Neural cell (in vitro differentiated cells): ENCODE data around the gene USP20. TPM values are rescaled to one million over a fixed set of nuclear protein-coding genes. Genes with fewer than 3 reads are reported as not detected.

Source experiments
- H2AFZ ChIP-seq: fragments of 200-600, 300-800 bp; sonication (generic), shearing (Covaris generic); 2 replicates; pipeline ENCODE4 v1.6.0; 2014; ENCODE audit warnings: low read depth, mild to moderate bottlenecking, antibody characterized with exemption, low read length, moderate library complexity
- H3F3A ChIP-seq: fragments of 200-600 bp; shearing (Covaris generic); 2 replicates; pipeline ENCODE4 v1.6.1; 2016; ENCODE audit warnings: mild to moderate bottlenecking, moderate library complexity, mixed read lengths, antibody characterized with exemption, low read length; ENCODE audit not compliant: insufficient read depth, poor library complexity, severe bottlenecking
- H3K27ac ChIP-seq: fragments of 200-600, 300-800 bp; sonication (generic), shearing (Covaris generic); 2 replicates; pipeline ENCODE4 v1.5.1; 2014; ENCODE audit warnings: mild to moderate bottlenecking, low read length, moderate library complexity
- H3K27me3 ChIP-seq: fragments of 300-800, 200-600 bp; sonication (generic), shearing (Covaris generic); 2 replicates; pipeline ENCODE4 v1.6.0; 2014; ENCODE audit warnings: mild to moderate bottlenecking, low read depth, low read length, moderate library complexity; ENCODE audit not compliant: insufficient read depth
- H3K36me3 ChIP-seq: fragments of 300-800, 200-600 bp; sonication (generic), shearing (Covaris generic); 2 replicates; pipeline ENCODE4 v1.5.1; 2014; ENCODE audit warnings: mild to moderate bottlenecking, antibody characterized with exemption, low read length, moderate library complexity; ENCODE audit not compliant: insufficient read depth
- H3K4me2 ChIP-seq: fragments of 300-800, 200-600 bp; sonication (generic), shearing (Covaris generic); 2 replicates; pipeline ENCODE4 v1.6.0; 2014; ENCODE audit warnings: mild to moderate bottlenecking, low read length
- H3K4me3 ChIP-seq: fragments of 300-800, 200-600 bp; sonication (generic), shearing (Covaris generic); 2 replicates; pipeline ENCODE4 v1.5.1; 2014; ENCODE audit warnings: mild to moderate bottlenecking, low read length, moderate library complexity
- H3K79me2 ChIP-seq: fragments of 200-600 bp; shearing (Covaris generic); replicated peaks from 2 replicates; pipeline ENCODE4 v1.6.0; 2014; ENCODE audit warnings: mild to moderate bottlenecking, low read length, moderate library complexity; ENCODE audit not compliant: insufficient read depth
- H3K9ac ChIP-seq: fragments of 300-800, 200-600 bp; sonication (generic), shearing (Covaris generic); 2 replicates; pipeline ENCODE4 v1.6.1; 2016; ENCODE audit warnings: mild to moderate bottlenecking, low read length, mixed read lengths
- H3K9me2 ChIP-seq: fragments of 200-600 bp; shearing (Covaris generic); 2 replicates; pipeline ENCODE4 v1.6.1; 2016; ENCODE audit warnings: mild to moderate bottlenecking, low read length, mixed read lengths; ENCODE audit not compliant: insufficient read depth
- H3K9me3 ChIP-seq: fragments of 200-600, 300-800 bp; sonication (generic), shearing (Covaris generic); 2 replicates; pipeline ENCODE4 v1.6.1; 2016; ENCODE audit warnings: mild to moderate bottlenecking, mixed run types, low read length, moderate library complexity, mixed read lengths
- H4K20me1 ChIP-seq: fragments of 200-600 bp; shearing (Covaris generic); 2 replicates; pipeline ENCODE4 v1.6.1; 2016; ENCODE audit warnings: mild to moderate bottlenecking, mixed run types; ENCODE audit not compliant: insufficient read depth
- CTCF ChIP-seq: fragments of 450-650 bp; IDR thresholded peaks from 2 replicates; pipeline ENCODE4 v1.5.1; 2014; ENCODE audit warnings: antibody characterized with exemption, mild to moderate bottlenecking, moderate library complexity; ENCODE audit not compliant: poor library complexity, severe bottlenecking
- EP300 ChIP-seq: fragments of 450-650 bp; conservative IDR thresholded peaks from 2 replicates; pipeline ENCODE4 v1.6.1; 2014; ENCODE audit warnings: antibody characterized with exemption, mild to moderate bottlenecking, moderate library complexity; ENCODE audit not compliant: poor library complexity, severe bottlenecking
- EZH2 ChIP-seq: fragments of 200-600, 300-800 bp; shearing (Covaris generic), sonication (generic); IDR thresholded peaks from 2 replicates; pipeline ENCODE4 v1.6.1; 2014; ENCODE audit warnings: antibody characterized with exemption, low read length, borderline replicate concordance, mild to moderate bottlenecking; ENCODE audit not compliant: insufficient read depth, poor library complexity, severe bottlenecking
- MXI1 ChIP-seq: fragments of 450-650 bp; conservative IDR thresholded peaks from 2 replicates; pipeline ENCODE4 v1.6.1; 2014; ENCODE audit warnings: antibody characterized with exemption, mild to moderate bottlenecking; ENCODE audit not compliant: poor library complexity, severe bottlenecking
- POLR2AphosphoS5 ChIP-seq: IDR thresholded peaks from 2 replicates; pipeline ENCODE4 v1.6.1; 2012
- RAD21 ChIP-seq: fragments of 450-650 bp; conservative IDR thresholded peaks from 2 replicates; pipeline ENCODE4 v1.6.1; 2014; ENCODE audit warnings: antibody characterized with exemption, mild to moderate bottlenecking, moderate library complexity
- REST ChIP-seq: IDR thresholded peaks from 2 replicates; pipeline ENCODE4 v1.6.1; 2012; ENCODE audit warnings: borderline replicate concordance
- SMC3 ChIP-seq: fragments of 450-650 bp; conservative IDR thresholded peaks from 2 replicates; pipeline ENCODE4 v1.6.1; 2014; ENCODE audit warnings: antibody characterized with exemption, mild to moderate bottlenecking, moderate library complexity; ENCODE audit not compliant: poor library complexity
- TAF1 ChIP-seq: IDR thresholded peaks from 2 replicates; pipeline ENCODE4 v1.6.1; 2012; ENCODE audit warnings: low read depth
- polyA plus RNA-seq: library from polyadenylated mRNA; depleted of rRNA; stranded (reverse); fragments of >200 nt; gene quantifications from 2 replicates; pipeline ENCODE4 v1.2.3, GENCODE V29; 2014

USP20 gene
- polyA plus RNA-seq, 1 donor from 2014 or later, result 39.8 TPM

GRCh38 chr9:129901993-129902739 is 66.9 kb downstream of the USP20 start:
- Histone ChIP-seq H3F3A (no peaks in the 10 kb centered on the region), H3K27me3 (no peaks in the 10 kb centered on the region), H3K4me2 (no peak overlapping the region), H2AFZ (no peak overlapping the region), H3K9ac (no peak overlapping the region), H3K4me3 (no peak overlapping the region), H3K9me2 (no peaks in the 10 kb centered on the region), H3K27ac (no peak overlapping the region), H3K36me3 (no peaks in the 10 kb centered on the region), H3K9me3 (no peaks in the 10 kb centered on the region), H3K79me2 (no peaks in the 10 kb centered on the region), H4K20me1 (no peaks in the 10 kb centered on the region)
- TF ChIP-seq SMC3, result no peak
- TF ChIP-seq EP300, result no peak
- no peak for TF ChIP-seq MXI1
- no peak for TF ChIP-seq EZH2
- no peak for TF ChIP-seq TAF1
- no peak for TF ChIP-seq RAD21
- no peak for TF ChIP-seq REST
- TF ChIP-seq CTCF, result no peak
- TF ChIP-seq POLR2AphosphoS5, result no peak

- no peak overlapping the region for H3K9ac ChIP-seq
- no peak overlapping the region for H2AFZ ChIP-seq
- H3K79me2 ChIP-seq, result no peaks in the 10 kb centered on the region
- H3F3A ChIP-seq, result no peaks in the 10 kb centered on the region
- H3K4me2 ChIP-seq, result no peak overlapping the region
- no peaks in the 10 kb centered on the region for H3K27me3 ChIP-seq
- TF ChIP-seq MXI1 (no peak), SMC3 (no peak), EZH2 (no peak), TAF1 (no peak), POLR2AphosphoS5 (no peak), REST (no peak), RAD21 (no peak), CTCF (no peak), EP300 (no peak)
- no peak overlapping the region for H3K4me3 ChIP-seq
- no peaks in the 10 kb centered on the region for H4K20me1 ChIP-seq
- no peaks in the 10 kb centered on the region for H3K36me3 ChIP-seq
- no peaks in the 10 kb centered on the region for H3K9me2 ChIP-seq
- H3K27ac ChIP-seq, result no peak overlapping the region
- no peaks in the 10 kb centered on the region for H3K9me3 ChIP-seq
Observed at GRCh38 chr9:129902740-129903134, 67.5 kb downstream of the USP20 start.
